Bronchial epithelial cell (primary cell): ENCODE measurements around the gene CD44. TPM values are rescaled to one million over a fixed set of nuclear protein-coding genes. Genes with fewer than 3 reads are reported as not detected.

Experiments used
- DNase-seq: peaks from one replicate; pipeline ENCODE4 v3.0.0-alpha.2; 2010; ENCODE audit warnings: low read depth
- FAIRE-seq: peaks from 2 replicates; lab custom pipeline; 2011; peaks lifted over from hg19 to GRCh38; lab: Jason Lieb, UNC
- H3K27me3 ChIP-seq: 2 replicates; pipeline ENCODE4 v1.5.1; 2011; ENCODE audit warnings: low read length; ENCODE audit not compliant: control insufficient read depth, insufficient read depth
- H3K36me3 ChIP-seq: 2 replicates; pipeline ENCODE4 v1.5.1; 2011; ENCODE audit warnings: low read length; ENCODE audit not compliant: control insufficient read depth, insufficient read depth
- H3K4me3 ChIP-seq: 2 replicates; pipeline ENCODE4 v1.5.1; 2011; ENCODE audit warnings: mild to moderate bottlenecking, low read depth, low read length, control low read depth
- total RNA-seq: library from RNA; depleted of rRNA; stranded (reverse); fragments of >200 nt; gene quantifications from 2 replicates; pipeline ENCODE4 v1.2.1, GENCODE V29; 2014
- TF ChIP-seq, protein P1 (sequence below): IDR thresholded peaks from 2 replicates; pipeline ENCODE4 v1.5.1; 2011; ENCODE audit warnings: mild to moderate bottlenecking, moderate library complexity, low read length, control low read depth, inconsistent platforms; ENCODE audit not compliant: insufficient read depth, severe bottlenecking

The CD44 gene
- total RNA-seq, 1 donor from 2014 or later: 254 TPM

DNA sequence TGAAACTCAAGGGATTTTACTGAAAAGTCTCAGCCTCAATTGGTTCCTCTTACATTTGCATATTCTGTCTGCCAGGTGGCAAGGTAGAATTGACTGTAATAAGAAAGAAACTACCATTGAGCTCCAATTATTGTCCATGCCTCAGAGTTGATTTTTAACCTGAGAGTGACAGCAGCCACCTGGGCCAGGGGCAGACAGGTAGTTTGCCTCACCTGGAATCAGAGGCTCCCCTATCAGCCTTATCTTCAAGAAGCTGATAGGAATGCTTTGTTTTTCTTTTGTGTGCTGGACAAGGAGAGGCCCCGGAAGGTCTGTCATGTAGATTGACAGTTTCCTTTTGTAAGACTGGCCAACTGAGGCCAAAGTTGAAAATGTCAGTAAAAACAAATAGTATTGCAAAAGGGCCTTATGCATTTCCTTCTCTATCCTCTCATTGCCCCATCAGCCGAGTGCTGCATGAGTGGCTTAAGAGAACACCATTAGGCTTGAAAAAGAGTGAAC, 34.1 kb downstream of the CD44 start:
- H3K36me3 ChIP-seq: peaks cover 12% of the 10 kb centered on the region
- H3K4me3 ChIP-seq: no peak overlapping the region
- TF ChIP-seq, protein P1, sequence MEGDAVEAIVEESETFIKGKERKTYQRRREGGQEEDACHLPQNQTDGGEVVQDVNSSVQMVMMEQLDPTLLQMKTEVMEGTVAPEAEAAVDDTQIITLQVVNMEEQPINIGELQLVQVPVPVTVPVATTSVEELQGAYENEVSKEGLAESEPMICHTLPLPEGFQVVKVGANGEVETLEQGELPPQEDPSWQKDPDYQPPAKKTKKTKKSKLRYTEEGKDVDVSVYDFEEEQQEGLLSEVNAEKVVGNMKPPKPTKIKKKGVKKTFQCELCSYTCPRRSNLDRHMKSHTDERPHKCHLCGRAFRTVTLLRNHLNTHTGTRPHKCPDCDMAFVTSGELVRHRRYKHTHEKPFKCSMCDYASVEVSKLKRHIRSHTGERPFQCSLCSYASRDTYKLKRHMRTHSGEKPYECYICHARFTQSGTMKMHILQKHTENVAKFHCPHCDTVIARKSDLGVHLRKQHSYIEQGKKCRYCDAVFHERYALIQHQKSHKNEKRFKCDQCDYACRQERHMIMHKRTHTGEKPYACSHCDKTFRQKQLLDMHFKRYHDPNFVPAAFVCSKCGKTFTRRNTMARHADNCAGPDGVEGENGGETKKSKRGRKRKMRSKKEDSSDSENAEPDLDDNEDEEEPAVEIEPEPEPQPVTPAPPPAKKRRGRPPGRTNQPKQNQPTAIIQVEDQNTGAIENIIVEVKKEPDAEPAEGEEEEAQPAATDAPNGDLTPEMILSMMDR: no peak
- FAIRE-seq (no peak), DNase-seq (no peak)
- H3K27me3 ChIP-seq: no peaks in the 10 kb centered on the region

DNA sequence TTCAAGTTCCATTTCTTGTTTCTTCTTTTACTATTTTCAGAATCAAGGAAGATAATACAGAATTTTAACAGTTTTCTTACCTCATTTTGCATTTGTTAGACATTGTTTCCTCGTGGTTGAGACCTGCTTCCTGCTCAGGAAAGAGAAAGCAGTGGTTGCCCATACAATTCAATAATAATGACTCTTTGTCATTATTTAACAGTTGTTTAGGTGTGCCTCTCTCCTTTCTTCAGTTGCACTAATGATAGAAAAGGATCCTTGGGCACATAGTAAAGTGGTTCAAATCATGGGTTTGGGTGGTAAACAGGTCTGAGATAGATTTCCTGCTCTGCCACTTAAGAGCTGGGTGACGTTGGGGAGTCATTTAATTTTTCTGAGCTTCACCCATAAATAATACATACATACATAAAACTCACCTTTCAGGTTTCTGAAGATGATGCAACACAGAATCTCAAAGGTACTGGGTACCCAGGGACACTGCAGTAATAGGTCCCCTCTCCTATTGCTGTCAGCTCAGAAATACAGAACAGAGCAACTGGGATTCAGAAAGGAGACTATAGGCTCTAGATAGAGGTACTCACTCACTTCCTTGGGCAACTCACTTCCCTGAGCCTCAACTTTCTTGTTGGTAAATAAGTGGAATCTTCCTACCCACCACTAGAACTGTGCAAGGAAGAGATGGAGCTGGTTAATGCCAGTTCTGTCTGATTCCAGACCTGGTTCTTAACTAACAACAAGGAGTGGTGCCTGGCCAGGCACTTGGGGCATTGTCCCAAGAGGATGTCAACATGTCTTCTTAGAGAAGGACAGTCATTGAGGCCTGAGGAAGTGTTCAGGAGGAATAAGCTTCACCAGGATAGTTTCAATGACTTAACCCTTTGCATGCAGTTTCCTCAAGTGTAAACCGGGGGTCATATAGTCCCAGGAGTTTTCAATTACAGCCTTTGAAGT, 34.9 kb downstream of the CD44 start:
- TF ChIP-seq, protein P1: no peak
- Histone ChIP-seq H3K36me3 (peaks cover 12% of the 10 kb centered on the region), H3K27me3 (no peaks in the 10 kb centered on the region), H3K4me3 (no peak overlapping the region)
- DNase-seq (peak; percentile 53), FAIRE-seq (no peak)

DNA sequence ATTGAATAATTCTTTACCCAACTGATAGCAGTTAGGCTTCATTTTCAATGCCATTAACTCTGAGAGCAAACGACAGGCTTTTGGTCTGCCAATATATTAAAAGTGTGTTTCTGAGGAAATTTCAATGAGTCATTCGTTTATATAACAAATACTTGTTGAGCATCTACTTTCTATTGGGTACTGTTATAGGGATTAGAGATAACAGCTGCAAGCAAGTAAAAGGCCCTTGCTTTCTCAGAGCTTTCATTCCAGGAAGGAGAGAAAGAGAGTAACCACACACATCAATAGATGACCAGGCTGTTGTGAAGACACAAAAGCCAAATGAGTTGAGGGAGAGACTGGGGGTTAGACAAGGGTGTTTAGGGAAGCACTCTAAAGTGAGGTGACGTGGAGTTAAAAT, 35.7 kb downstream of the CD44 start:
- TF ChIP-seq, protein P1: no peak
- Histone ChIP-seq H3K4me3 (no peak overlapping the region), H3K36me3 (peaks cover 15% of the 10 kb centered on the region), H3K27me3 (no peaks in the 10 kb centered on the region)
- FAIRE-seq (no peak), DNase-seq (no peak)

DNA sequence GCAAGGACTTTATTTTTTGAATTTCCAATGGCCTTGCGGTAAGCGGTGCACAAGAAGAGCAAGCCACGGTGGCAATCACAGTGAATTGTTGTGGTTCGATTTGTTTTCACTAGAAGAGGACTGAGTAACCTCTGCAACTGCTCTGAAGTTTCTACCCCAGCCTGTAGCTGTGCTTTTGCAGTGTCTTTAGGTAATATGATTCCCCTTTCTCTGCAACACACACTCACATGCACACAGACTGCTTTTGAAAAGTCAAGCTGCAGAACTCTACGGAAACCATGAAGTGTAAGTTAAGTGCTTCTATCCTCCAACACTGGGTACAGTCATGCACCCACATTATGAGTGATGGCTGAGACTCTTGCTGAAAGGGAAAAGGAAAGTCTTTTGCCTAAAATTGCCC, 38.4 kb downstream of the CD44 start:
- FAIRE-seq (no peak), DNase-seq (no peak)
- TF ChIP-seq, protein P1: no peak
- Histone ChIP-seq H3K27me3 (no peaks in the 10 kb centered on the region), H3K4me3 (no peak overlapping the region), H3K36me3 (peaks cover 28% of the 10 kb centered on the region)

DNA sequence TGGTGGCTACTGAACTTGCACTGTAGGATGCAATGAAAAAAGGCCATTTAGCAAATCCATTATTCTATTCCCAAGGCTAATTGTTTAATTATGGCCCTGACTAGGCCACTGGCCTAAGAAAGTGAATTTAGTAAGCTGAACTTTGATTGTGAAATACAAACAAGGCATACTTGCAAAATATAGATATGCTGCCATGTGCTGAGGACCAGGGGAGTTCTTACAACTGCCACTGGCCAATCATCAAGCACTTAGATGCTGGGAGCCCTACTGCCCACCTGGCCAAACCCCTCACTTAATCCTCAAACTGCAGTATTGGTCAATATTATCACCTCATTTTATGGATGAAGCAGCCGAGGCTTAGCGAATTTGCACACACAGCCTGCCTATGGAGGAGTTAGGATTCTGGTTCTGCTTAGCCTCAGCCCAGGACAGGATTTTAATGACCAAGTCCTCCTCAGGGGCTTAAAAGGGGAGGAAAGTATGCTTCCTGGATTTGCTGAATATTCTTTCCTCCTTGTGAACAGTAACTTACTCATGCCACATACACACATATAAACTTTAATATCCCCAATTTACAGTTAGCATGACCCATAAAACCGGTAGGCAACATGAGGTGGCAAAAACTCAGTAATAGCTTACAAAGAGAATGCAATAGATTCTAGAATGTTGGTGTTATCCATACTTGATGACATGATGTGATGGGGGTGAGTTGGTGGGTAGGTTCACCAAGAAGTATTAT, 39.3 kb downstream of the CD44 start:
- no peak for DNase-seq

More for the DNA sequence above, 39.3 kb downstream of the CD44 start:
- TF ChIP-seq, protein P1: no peak
- Histone ChIP-seq H3K36me3 (peaks cover 33% of the 10 kb centered on the region), H3K27me3 (no peaks in the 10 kb centered on the region), H3K4me3 (no peak overlapping the region)
- FAIRE-seq: no peak
